Gastroesophageal sphincter (tissue), 4 donors: Measurements from ENCODE around the gene KRTAP29-1. TPM values are rescaled to one million over a fixed set of nuclear protein-coding genes. Genes with fewer than 3 reads are reported as not detected.
"Not testable (repeated sequence)": the region's sequence is repeated elsewhere in the genome, so short reads cannot be mapped to it uniquely, and the experiment has no call there.

Experiments
- ATAC-seq: fragments of 150-250 bp; one replicate; pipeline ENCODE4 v1.9.1; 2016; ENCODE audit warnings: mild to moderate bottlenecking, moderate library complexity
- H3K27ac ChIP-seq, 4 donors: fragments of 200-600 bp; sonication (generic) in 3 of 4; 1 replicate in 3 of 4; 2 replicates in 1 of 4; pipeline ENCODE4 v1.5.1; 2016 to 2019
- H3K27me3 ChIP-seq: fragments of 200-600 bp; sonication (generic); one replicate; pipeline ENCODE4 v1.5.1; 2019
- H3K36me3 ChIP-seq, 2 donors: fragments of 200-600 bp; sonication (generic); one replicate each; pipeline ENCODE4 v1.5.1; 2019; ENCODE audit warnings: control low read depth in 1 of 2
- H3K4me1 ChIP-seq, 3 donors: fragments of 200-600 bp; sonication (generic); 1 replicate in 2 of 3; 2 replicates in 1 of 3; pipeline ENCODE4 v1.5.1; 2016 to 2019; ENCODE audit warnings: control low read depth in 2 of 3
- H3K4me3 ChIP-seq, 2 donors: fragments of 200-600 bp; sonication (generic); one replicate each; pipeline ENCODE4 v1.5.1; 2019; ENCODE audit warnings: mild to moderate bottlenecking in 1 of 2, moderate library complexity in 1 of 2
- H3K9me3 ChIP-seq, 3 donors: fragments of 200-600 bp; sonication (generic); one replicate each; pipeline ENCODE4 v1.5.1; 2017 to 2019; ENCODE audit warnings: control low read depth in 2 of 3
- CTCF ChIP-seq, 4 experiments: fragments of 200-600 bp in 2 of 4; fragments of 450-650 bp in 2 of 4; sonication (generic) in 1 of 4; IDR thresholded peaks; one replicate each; pipeline ENCODE4 v1.5.1; 2017 to 2019; ENCODE audit warnings: antibody characterized with exemption in 4 of 4, mild to moderate bottlenecking in 2 of 4, moderate library complexity in 2 of 4
- EP300 ChIP-seq: sonication (generic); formaldehyde crosslinking; IDR thresholded peaks from one replicate; pipeline ENCODE4 v1.6.1; 2017; ENCODE audit warnings: antibody characterized with exemption, mild to moderate bottlenecking
- POLR2A ChIP-seq, 2 donors: fragments of 450-650 bp; IDR thresholded peaks; one replicate each; pipeline ENCODE4 v1.6.1; 2017; ENCODE audit warnings: antibody characterized with exemption in 2 of 2, mild to moderate bottlenecking in 2 of 2, moderate library complexity in 1 of 2
- POLR2AphosphoS5 ChIP-seq: sonication (generic); formaldehyde crosslinking; IDR thresholded peaks from one replicate; pipeline ENCODE4 v1.6.1; 2017; ENCODE audit warnings: antibody characterized with exemption
- WGBS, 2 donors: methylation state at CpG; one replicate each; pipeline ENCODE4 v1.1.5; 2018; ENCODE audit warnings: low coverage in 1 of 2; 5-methylcytosine and 5-hydroxymethylcytosine counted together
- total RNA-seq, 4 donors: library from RNA; depleted of rRNA; stranded (reverse); fragments of >200 nt; gene quantifications; one replicate each; pipeline ENCODE4 v1.1.0, GENCODE V29; 2016

The KRTAP29-1 gene
- total RNA-seq, 4 donors from 2014 or later, result not detected

GRCh38 chr17:41284043-41284442 lies 18.6 kb downstream of the KRTAP29-1 start:
- 0 to 13% methylated on average over 2 to 3 of the region's 3 CpGs for WGBS, 2 donors
- Histone ChIP-seq H3K27ac (no peak overlapping the region), H3K4me3 (no peak overlapping the region), H3K4me1 (no peaks in the 10 kb centered on the region), H3K36me3 (no peaks in the 10 kb centered on the region), H3K27me3 (peaks cover 20% of the 10 kb centered on the region), H3K9me3 (no peaks in the 10 kb centered on the region)
- TF ChIP-seq EP300, result no peak
- no peak for TF ChIP-seq POLR2AphosphoS5
- TF ChIP-seq CTCF (IDR thresholded peaks at IDR 0.05), result no peak
- TF ChIP-seq POLR2A (IDR thresholded peaks at IDR 0.05), result no peak
- no peak for ATAC-seq

GRCh38 chr17:41278176-41278955 lies 24.3 kb downstream of the KRTAP29-1 start:
- H3K9me3 ChIP-seq, result no peaks in the 10 kb centered on the region
- H3K36me3 ChIP-seq, result no peaks in the 10 kb centered on the region
- no peaks in the 10 kb centered on the region for H3K4me1 ChIP-seq
- no peak overlapping the region for H3K27ac ChIP-seq
- no peak for TF ChIP-seq POLR2A (IDR thresholded peaks at IDR 0.05)
- no peak for TF ChIP-seq CTCF (IDR thresholded peaks at IDR 0.05)
- no peak for TF ChIP-seq EP300
- no peak for TF ChIP-seq POLR2AphosphoS5
- ATAC-seq, result no peak
- H3K4me3 ChIP-seq, result no peak overlapping the region
- WGBS, 2 donors, result 73 to 100% methylated on average over 1 to 3 of the region's 3 CpGs
- peaks cover 21% of the 10 kb centered on the region for H3K27me3 ChIP-seq

- not testable (repeated sequence) for ATAC-seq, H3K9me3 ChIP-seq, H3K36me3 ChIP-seq, H3K27ac ChIP-seq, H3K4me1 ChIP-seq, H3K4me3 ChIP-seq
- peaks cover 10% of the 10 kb centered on the region for H3K27me3 ChIP-seq
- no CpG with 5 or more reads among the region's 3 CpGs for WGBS, 2 donors
These were observed 26.9 kb downstream of the KRTAP29-1 start, which contains the start of gene KRTAP9-7 for GRCh38 chr17:41275648-41276190. Gene KRTAP9-7 (plus strand): TSS chr17:41275698. CDS start chr17:41275698, 0 bp downstream.

- Histone ChIP-seq H3K9me3 (no peaks in the 10 kb centered on the region), H3K27ac (no peak overlapping the region), H3K36me3 (no peaks in the 10 kb centered on the region), H3K4me1 (no peaks in the 10 kb centered on the region), H3K27me3 (peaks cover 5% of the 10 kb centered on the region), H3K4me3 (no peak overlapping the region)
- TF ChIP-seq EP300 (no peak), CTCF (IDR thresholded peaks at IDR 0.05) (no peak), POLR2A (IDR thresholded peaks at IDR 0.05) (no peak), POLR2AphosphoS5 (no peak)
- WGBS, 2 donors, result no CpG with 5 or more reads among the region's 1 CpG
- ATAC-seq, result no peak
These were observed 30.8 kb downstream of the KRTAP29-1 start for GRCh38 chr17:41271858-41272257.

GRCh38 chr17:41271323-41271722 lies 31.3 kb downstream of the KRTAP29-1 start:
- H3K4me1 ChIP-seq, H3K36me3 ChIP-seq, ATAC-seq, H3K27ac ChIP-seq, H3K9me3 ChIP-seq, H3K27me3 ChIP-seq, H3K4me3 ChIP-seq: not testable (repeated sequence)
- WGBS, 2 donors, result no CpG with 5 or more reads among the region's 1 CpG

GRCh38 chr17:41267711-41268110 lies 34.9 kb downstream of the KRTAP29-1 start:
- H3K4me3 ChIP-seq, result no peak overlapping the region
- TF ChIP-seq POLR2AphosphoS5, result no peak
- no peak for TF ChIP-seq CTCF (IDR thresholded peaks at IDR 0.05)
- TF ChIP-seq EP300, result no peak
- no peak for TF ChIP-seq POLR2A (IDR thresholded peaks at IDR 0.05)
- no peaks in the 10 kb centered on the region for H3K36me3 ChIP-seq
- no peaks in the 10 kb centered on the region for H3K9me3 ChIP-seq
- WGBS, 2 donors, result 80% methylated on average over 1 of the region's 3 CpGs; no CpG with 5 or more reads in 1 of the 2 donors
- H3K4me1 ChIP-seq, result no peaks in the 10 kb centered on the region
- peaks cover 10% of the 10 kb centered on the region for H3K27me3 ChIP-seq
- H3K27ac ChIP-seq, result no peak overlapping the region
- no peak for ATAC-seq
